H9 (cell line): ENCODE data around the gene PDIA3. TPM values are rescaled to one million over a fixed set of nuclear protein-coding genes. Genes with fewer than 3 reads are reported as not detected.

Source experiments
- DNase-seq: peaks from one replicate; pipeline ENCODE4 v3.0.0-alpha.2; 2017
- H2AFZ ChIP-seq: one replicate; pipeline ENCODE4 v1.6.1; 2013; ENCODE audit warnings: mild to moderate bottlenecking, low read length, control low read depth, moderate library complexity
- H2AK5ac ChIP-seq: 2 replicates; pipeline ENCODE4 v1.6.1; 2013; ENCODE audit warnings: low read length, control low read depth, mixed read lengths; ENCODE audit not compliant: insufficient read length
- H2BK120ac ChIP-seq: one replicate; pipeline ENCODE4 v1.6.1; 2013; ENCODE audit warnings: low read depth, mild to moderate bottlenecking, low read length, control low read depth, inconsistent platforms; ENCODE audit not compliant: poor library complexity, severe bottlenecking
- H2BK12ac ChIP-seq: 2 replicates; pipeline ENCODE4 v1.6.1; 2013; ENCODE audit warnings: low read length, control low read depth, mixed read lengths, low read depth; ENCODE audit not compliant: insufficient read length
- H2BK15ac ChIP-seq: 2 replicates; pipeline ENCODE4 v1.6.1; 2013; ENCODE audit warnings: low read depth, low read length, control low read depth
- H2BK20ac ChIP-seq: one replicate; pipeline ENCODE4 v1.6.1; 2013; ENCODE audit warnings: low read depth, mild to moderate bottlenecking, low read length, control low read depth, inconsistent platforms; ENCODE audit not compliant: poor library complexity, severe bottlenecking
- H2BK5ac ChIP-seq: 2 replicates; pipeline ENCODE4 v1.6.1; 2013; ENCODE audit warnings: low read length, control low read depth, mixed read lengths; ENCODE audit not compliant: insufficient read length
- H3K14ac ChIP-seq: 2 replicates; pipeline ENCODE4 v1.6.1; 2013; ENCODE audit warnings: low read length, control low read depth; ENCODE audit not compliant: insufficient read depth
- H3K18ac ChIP-seq: 2 replicates; pipeline ENCODE4 v1.6.1; 2013; ENCODE audit warnings: low read depth, mild to moderate bottlenecking, mixed read lengths, low read length, control low read depth; ENCODE audit not compliant: insufficient read length
- H3K23ac ChIP-seq: 2 replicates; pipeline ENCODE4 v1.6.1; 2013; ENCODE audit warnings: low read length, control low read depth, mixed read lengths, low read depth; ENCODE audit not compliant: insufficient read length
- H3K23me2 ChIP-seq: 2 replicates; pipeline ENCODE4 v1.6.1; 2013; ENCODE audit warnings: low read depth, mild to moderate bottlenecking, mixed read lengths, low read length, control low read depth; ENCODE audit not compliant: insufficient read length, poor library complexity, severe bottlenecking
- H3K27ac ChIP-seq: 2 replicates; pipeline ENCODE4 v1.5.1; 2013; ENCODE audit warnings: low read length, control low read depth, mixed read lengths, low read depth; ENCODE audit not compliant: insufficient read length
- H3K27me3 ChIP-seq: 2 replicates; pipeline ENCODE4 v1.6.1; 2013; ENCODE audit warnings: low read length, control low read depth, inconsistent platforms; ENCODE audit not compliant: insufficient read depth
- H3K4ac ChIP-seq: 2 replicates; pipeline ENCODE4 v1.6.1; 2013; ENCODE audit warnings: low read depth, mild to moderate bottlenecking, control low read depth, inconsistent platforms, low read length, moderate library complexity
- H3K4me1 ChIP-seq: 2 replicates; pipeline ENCODE4 v1.6.1; 2013; ENCODE audit warnings: low read length, control low read depth, inconsistent platforms; ENCODE audit not compliant: insufficient read depth
- H3K4me2 ChIP-seq: 2 replicates; pipeline ENCODE4 v1.6.1; 2013; ENCODE audit warnings: low read length, control low read depth, mixed read lengths; ENCODE audit not compliant: insufficient read length, insufficient read depth
- H3K56ac ChIP-seq: 2 replicates; pipeline ENCODE4 v1.6.1; 2013; ENCODE audit warnings: low read depth, mild to moderate bottlenecking, mixed read lengths, low read length, control low read depth; ENCODE audit not compliant: insufficient read length
- H3K79me1 ChIP-seq: 2 replicates; pipeline ENCODE4 v1.6.1; 2013; ENCODE audit warnings: low read depth, mild to moderate bottlenecking, moderate library complexity, low read length, control low read depth, inconsistent platforms; ENCODE audit not compliant: insufficient read depth, poor library complexity, severe bottlenecking
- H3K79me2 ChIP-seq: 2 replicates; pipeline ENCODE4 v1.6.1; 2013; ENCODE audit warnings: low read length, control low read depth, inconsistent platforms; ENCODE audit not compliant: insufficient read depth
- H3K9ac ChIP-seq: 2 replicates; pipeline ENCODE4 v1.6.1; 2013; ENCODE audit warnings: low read length, control low read depth, mixed read lengths; ENCODE audit not compliant: insufficient read length; ENCODE audit errors: extremely low read depth
- H3K9me3 ChIP-seq: one replicate; pipeline ENCODE4 v1.6.1; 2013; ENCODE audit warnings: low read depth, low read length, inconsistent platforms; ENCODE audit not compliant: control insufficient read depth
- H3T11ph ChIP-seq: one replicate; pipeline ENCODE4 v1.6.1; 2013; ENCODE audit warnings: mild to moderate bottlenecking, low read length, control low read depth, inconsistent platforms
- H4K20me1 ChIP-seq: one replicate; pipeline ENCODE4 v1.6.1; 2013; ENCODE audit not compliant: control insufficient read depth, insufficient read length, insufficient read depth
- H4K5ac ChIP-seq: 2 replicates; pipeline ENCODE4 v1.6.1; 2013; ENCODE audit warnings: low read depth, mild to moderate bottlenecking, mixed read lengths, low read length, control low read depth; ENCODE audit not compliant: insufficient read length
- H4K8ac ChIP-seq: replicated peaks from 2 replicates; pipeline ENCODE4 v1.6.1; 2013; ENCODE audit warnings: low read length, control low read depth, mixed read lengths, low read depth; ENCODE audit not compliant: insufficient read length
- H4K91ac ChIP-seq: 2 replicates; pipeline ENCODE4 v1.6.1; 2013; ENCODE audit warnings: low read depth, mild to moderate bottlenecking, moderate library complexity, mixed read lengths, low read length, control low read depth; ENCODE audit not compliant: insufficient read length
- H3K27ac Mint-ChIP-seq, 3 experiments: 2 replicates in 2 of 3; 3 replicates in 1 of 3; pipeline ENCODE4 v1.8.0; 2020 to 2021; ENCODE audit warnings: mixed read lengths in 3 of 3, mild to moderate bottlenecking in 1 of 3, moderate library complexity in 1 of 3
- H3K27me3 Mint-ChIP-seq: 2 replicates; pipeline ENCODE4 v1.8.0; 2021; ENCODE audit warnings: low read depth, mild to moderate bottlenecking, moderate library complexity, mixed read lengths
- H3K36me3 Mint-ChIP-seq, 3 experiments: 2 replicates in 2 of 3; 3 replicates in 1 of 3; pipeline ENCODE4 v1.8.0; 2020 to 2021; ENCODE audit warnings: low read depth in 3 of 3, mixed read lengths in 3 of 3; ENCODE audit not compliant: insufficient read depth in 1 of 3
- H3K4me1 Mint-ChIP-seq, 2 experiments: 2 replicates each; pipeline ENCODE4 v1.8.0; 2020; ENCODE audit warnings: mixed read lengths in 2 of 2
- H3K4me3 Mint-ChIP-seq, 2 experiments: 2 replicates in 1 of 2; 3 replicates in 1 of 2; pipeline ENCODE4 v1.8.0; 2020 to 2021; ENCODE audit warnings: mild to moderate bottlenecking in 2 of 2, mixed read lengths in 2 of 2, moderate library complexity in 1 of 2
- H3K9me3 Mint-ChIP-seq, 2 experiments: 2 replicates in 1 of 2; 3 replicates in 1 of 2; pipeline ENCODE4 v1.8.0; 2020; ENCODE audit warnings: mild to moderate bottlenecking in 2 of 2, mixed read lengths in 2 of 2, moderate library complexity in 1 of 2
- WGBS: extraction: QIAGEN DNeasy Blood & Tissue Kit; methylation state at CpG from one replicate; pipeline ENCODE4 v1.1.7; 2013; ENCODE audit warnings: missing lambda C conversion rate, low lambda C conversion rate, mixed read lengths; ENCODE audit not compliant: insufficient read length; ENCODE audit errors: extremely low coverage; 5-methylcytosine and 5-hydroxymethylcytosine counted together
- microRNA-seq: library from miRNA; unstranded; fragments of <30 nt; microRNA quantifications from one replicate; pipeline ENCODE4, GENCODE V29; 2020; ENCODE audit warnings: borderline microRNAs expressed
- total RNA-seq: library from RNA; stranded (reverse); gene quantifications from 2 replicates; pipeline ENCODE4 v1.2.1, GENCODE V29; 2021
- TF ChIP-seq, protein P1 (sequence below): fragments of 200-600 bp; sonication (generic); conservative IDR thresholded peaks from 3 replicates; pipeline ENCODE4 v1.8.0; 2021; ENCODE audit warnings: antibody characterized with exemption, mild to moderate bottlenecking

The PDIA3 gene
- total RNA-seq, 1 experiment from 2014 or later = 524 TPM

DNA sequence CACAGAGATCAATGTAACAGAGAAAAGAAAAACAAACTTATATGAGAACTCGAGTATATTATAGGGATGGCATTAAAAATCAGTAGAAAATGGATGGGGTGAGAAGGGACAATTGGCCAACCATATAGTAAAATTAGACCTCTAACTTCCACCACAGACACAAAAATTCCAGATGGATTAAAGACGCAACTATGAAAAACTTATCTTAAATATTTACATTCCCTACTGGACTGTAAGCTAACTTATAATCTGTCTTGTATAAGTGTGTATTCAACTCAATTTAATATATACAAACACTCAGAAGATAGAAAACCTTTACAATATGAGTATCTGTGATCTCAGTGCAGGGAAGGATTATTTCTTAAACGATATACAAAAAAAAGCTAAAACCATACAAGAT, 75.3 kb downstream of the PDIA3 start:
- DNase-seq = no peak
- Histone ChIP-seq H3K79me1 (peaks cover 12% of the 10 kb centered on the region), H3K9ac (no peak overlapping the region), H4K5ac (no peak overlapping the region), H3K79me2 (peaks cover 4% of the 10 kb centered on the region; the same call in 1 of the 2 replicates), H2BK120ac (no peak overlapping the region), H3T11ph (no peak overlapping the region), H4K91ac (no peak overlapping the region), H2BK20ac (no peak overlapping the region), H2BK5ac (no peak overlapping the region), H2AFZ (no peak overlapping the region), H3K27ac (no peak overlapping the region), H2AK5ac (no peak overlapping the region), H3K4me2 (no peak overlapping the region), H3K23me2 (peaks cover 3% of the 10 kb centered on the region), H4K8ac (no peak overlapping the region), H2BK15ac (no peak overlapping the region), H3K56ac (no peak overlapping the region), H3K18ac (no peak overlapping the region), H2BK12ac (no peak overlapping the region), H3K9me3 (no peaks in the 10 kb centered on the region), H3K4ac (no peak overlapping the region), H3K14ac (no peak overlapping the region), H3K23ac (no peak overlapping the region), H4K20me1 (no peaks in the 10 kb centered on the region), H3K27me3 (no peaks in the 10 kb centered on the region), H3K4me1 (no peaks in the 10 kb centered on the region; the same call in 1 of the 2 replicates)
- TF ChIP-seq, protein P1, sequence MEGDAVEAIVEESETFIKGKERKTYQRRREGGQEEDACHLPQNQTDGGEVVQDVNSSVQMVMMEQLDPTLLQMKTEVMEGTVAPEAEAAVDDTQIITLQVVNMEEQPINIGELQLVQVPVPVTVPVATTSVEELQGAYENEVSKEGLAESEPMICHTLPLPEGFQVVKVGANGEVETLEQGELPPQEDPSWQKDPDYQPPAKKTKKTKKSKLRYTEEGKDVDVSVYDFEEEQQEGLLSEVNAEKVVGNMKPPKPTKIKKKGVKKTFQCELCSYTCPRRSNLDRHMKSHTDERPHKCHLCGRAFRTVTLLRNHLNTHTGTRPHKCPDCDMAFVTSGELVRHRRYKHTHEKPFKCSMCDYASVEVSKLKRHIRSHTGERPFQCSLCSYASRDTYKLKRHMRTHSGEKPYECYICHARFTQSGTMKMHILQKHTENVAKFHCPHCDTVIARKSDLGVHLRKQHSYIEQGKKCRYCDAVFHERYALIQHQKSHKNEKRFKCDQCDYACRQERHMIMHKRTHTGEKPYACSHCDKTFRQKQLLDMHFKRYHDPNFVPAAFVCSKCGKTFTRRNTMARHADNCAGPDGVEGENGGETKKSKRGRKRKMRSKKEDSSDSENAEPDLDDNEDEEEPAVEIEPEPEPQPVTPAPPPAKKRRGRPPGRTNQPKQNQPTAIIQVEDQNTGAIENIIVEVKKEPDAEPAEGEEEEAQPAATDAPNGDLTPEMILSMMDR = no peak
- Mint-ChIP-seq H3K36me3 (peaks cover 18 to 41% (median 36%) of the 10 kb centered on the region in 3 experiments), H3K27ac (peak overlapping the region in 1 of 3 experiments; percentile 5; a peak in 1 of 7 replicates), H3K9me3 (peaks cover 11 to 19% of the 10 kb centered on the region in 2 experiments), H3K4me3 (no peak overlapping the region), H3K4me1 (0 out of 4 replicates have a peak, but pooled peaks cover 0 to 6% of the 10 kb centered on the region in 2 experiments), H3K27me3 (peaks cover 12% of the 10 kb centered on the region)
- WGBS = no CpG with 5 or more reads among the region's 3 CpGs

Small RNA genes within 50 kb of the gene (microRNA-seq; reads per million reads assigned to microRNA genes)
- not detected for gene MIR1282

Other genes with a start within 250 kb of the PDIA3 start
- gene MAP1A, start 228.8 kb upstream of the PDIA3 start, total RNA-seq = 2.5 TPM in 2 replicates
- gene PPIP5K1, start 156.2 kb upstream of the PDIA3 start, total RNA-seq = 28.5 and 30.1 TPM in 2 replicates
- gene CKMT1B, start 152.4 kb upstream of the PDIA3 start, total RNA-seq = 31.0 and 36.7 TPM in 2 replicates
- 0.61 and 0.97 TPM in 2 replicates for gene STRC, start 127.6 kb upstream of the PDIA3 start, total RNA-seq
- gene CATSPER2, start 97.6 kb upstream of the PDIA3 start, total RNA-seq = 1.6 and 4.6 TPM in 2 replicates
- 35.5 and 38.4 TPM in 2 replicates for gene CKMT1A, start 52.6 kb upstream of the PDIA3 start, total RNA-seq
- 6.4 and 7.2 TPM in 2 replicates for gene ELL3, start 30.5 kb downstream of the PDIA3 start, total RNA-seq
- gene SERF2, start 45.9 kb downstream of the PDIA3 start, total RNA-seq = 819 and 831 TPM in 2 replicates
- 0.17 and 0.26 TPM in 2 replicates for gene SERINC4, start 53.8 kb downstream of the PDIA3 start, total RNA-seq
- 25.4 and 25.9 TPM in 2 replicates for gene HYPK, start 54.2 kb downstream of the PDIA3 start, total RNA-seq
- gene MFAP1, start 78.3 kb downstream of the PDIA3 start, total RNA-seq = 44.7 and 47.8 TPM in 2 replicates
- gene WDR76, start 80.6 kb downstream of the PDIA3 start, total RNA-seq = 29.6 and 31.1 TPM in 2 replicates